GM18507 (cell line): ENCODE data around the gene BRAT1.

Experiments
- DNase-seq: peaks from one replicate; pipeline ENCODE4 v3.0.0; 2011; ENCODE audit warnings: low read depth; ENCODE audit not compliant: insufficient read length; ENCODE audit errors: extremely low spot score
- FAIRE-seq: peaks from 2 replicates; lab custom pipeline; 2011; peaks lifted over from hg19 to GRCh38; lab: Jason Lieb, UNC

The BRAT1 gene

DNA sequence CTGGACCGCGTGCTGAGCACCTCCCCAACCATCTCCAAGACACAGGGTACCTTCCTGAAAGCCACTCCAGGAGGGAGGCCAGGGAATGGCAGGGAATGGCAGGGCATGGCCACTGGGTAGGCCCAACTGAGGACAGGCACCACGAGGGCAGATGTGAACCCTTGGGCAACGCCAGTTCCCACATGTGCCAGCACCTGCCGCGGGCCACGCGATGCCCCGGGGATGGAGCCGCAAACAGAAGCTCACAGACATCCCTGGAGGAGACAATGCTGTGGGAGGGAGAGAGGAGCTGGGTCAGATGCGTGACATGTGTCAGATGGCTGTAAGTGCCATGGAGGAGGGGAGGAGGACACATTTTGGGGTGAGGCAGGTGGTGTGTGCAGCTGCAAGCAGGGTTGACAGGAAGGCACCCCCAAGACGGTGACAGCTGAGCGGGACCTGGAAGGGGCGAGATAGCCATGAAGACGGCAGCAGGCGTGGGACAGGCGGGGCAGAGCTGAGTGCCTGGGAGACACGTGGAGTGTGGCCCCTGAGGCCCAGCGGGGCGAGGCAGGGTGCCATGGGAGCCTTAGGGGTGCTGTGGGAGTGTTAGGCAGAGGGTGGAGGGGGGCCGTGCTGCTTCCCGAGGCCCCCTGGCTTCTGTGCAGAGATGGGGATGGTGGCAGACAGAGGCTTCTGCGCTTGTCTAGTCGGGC lies 31.1 kb upstream of the BRAT1 start:
- DNase-seq (no peak), FAIRE-seq (no peak)

DNA sequence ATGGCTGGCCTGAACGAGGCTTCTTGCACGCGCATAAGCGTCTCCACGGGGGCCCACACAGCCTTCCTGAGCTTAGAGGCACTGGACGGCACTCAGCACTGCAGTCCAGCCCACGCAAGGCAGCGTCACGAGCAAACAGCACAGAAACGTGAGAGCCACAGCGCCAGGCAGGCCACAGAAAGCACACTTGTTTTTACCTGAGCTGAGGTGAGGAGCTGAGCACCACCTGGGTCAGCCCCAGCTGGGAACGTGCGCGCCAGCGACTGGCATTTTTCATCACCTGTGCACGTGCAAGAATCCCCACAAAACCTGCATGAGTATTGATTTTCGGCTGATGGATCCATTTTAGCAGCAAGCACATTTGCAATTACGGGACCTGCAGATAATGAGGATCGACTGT lies 30.1 kb upstream of the BRAT1 start:
- no peak for DNase-seq
- no peak for FAIRE-seq

DNA sequence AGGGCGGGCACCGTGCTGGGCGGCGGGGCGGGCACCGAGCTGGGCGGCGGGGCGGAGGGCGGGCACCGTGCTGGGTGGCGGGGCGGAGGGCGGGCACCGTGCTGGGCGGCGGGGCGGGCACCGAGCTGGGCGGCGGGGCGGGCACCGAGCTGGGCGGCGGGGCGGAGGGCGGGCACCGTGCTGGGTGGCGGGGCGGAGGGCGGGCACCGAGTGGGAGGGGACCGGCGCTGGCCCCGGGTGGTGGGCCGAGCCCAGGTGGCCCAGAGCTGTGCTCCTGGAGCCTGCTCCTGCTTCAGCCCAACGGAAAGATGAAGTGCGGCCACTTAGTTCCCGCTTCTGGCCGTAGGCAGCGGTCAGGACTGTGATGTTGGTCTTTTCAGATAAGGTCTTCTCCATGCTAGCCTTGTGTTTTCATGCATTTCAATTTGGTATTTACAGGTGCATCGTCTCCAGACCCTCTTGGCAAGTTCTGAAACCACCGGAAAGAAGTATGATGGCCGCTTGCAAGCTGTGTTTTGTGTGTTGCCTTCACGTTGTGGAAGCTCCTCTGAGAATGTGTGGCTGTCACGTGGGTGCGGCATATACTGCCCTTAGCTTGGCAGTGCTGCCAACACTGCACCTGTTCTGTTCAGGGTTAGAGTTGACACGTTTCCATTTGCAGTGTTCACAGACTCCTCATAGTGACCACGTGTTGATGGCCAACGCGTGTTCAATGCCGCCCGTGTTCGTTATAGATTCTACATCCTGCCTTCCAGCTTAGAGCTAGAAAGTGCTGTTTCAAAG lies 28.7 kb upstream of the BRAT1 start:
- no peak for FAIRE-seq
- DNase-seq = no peak

DNA sequence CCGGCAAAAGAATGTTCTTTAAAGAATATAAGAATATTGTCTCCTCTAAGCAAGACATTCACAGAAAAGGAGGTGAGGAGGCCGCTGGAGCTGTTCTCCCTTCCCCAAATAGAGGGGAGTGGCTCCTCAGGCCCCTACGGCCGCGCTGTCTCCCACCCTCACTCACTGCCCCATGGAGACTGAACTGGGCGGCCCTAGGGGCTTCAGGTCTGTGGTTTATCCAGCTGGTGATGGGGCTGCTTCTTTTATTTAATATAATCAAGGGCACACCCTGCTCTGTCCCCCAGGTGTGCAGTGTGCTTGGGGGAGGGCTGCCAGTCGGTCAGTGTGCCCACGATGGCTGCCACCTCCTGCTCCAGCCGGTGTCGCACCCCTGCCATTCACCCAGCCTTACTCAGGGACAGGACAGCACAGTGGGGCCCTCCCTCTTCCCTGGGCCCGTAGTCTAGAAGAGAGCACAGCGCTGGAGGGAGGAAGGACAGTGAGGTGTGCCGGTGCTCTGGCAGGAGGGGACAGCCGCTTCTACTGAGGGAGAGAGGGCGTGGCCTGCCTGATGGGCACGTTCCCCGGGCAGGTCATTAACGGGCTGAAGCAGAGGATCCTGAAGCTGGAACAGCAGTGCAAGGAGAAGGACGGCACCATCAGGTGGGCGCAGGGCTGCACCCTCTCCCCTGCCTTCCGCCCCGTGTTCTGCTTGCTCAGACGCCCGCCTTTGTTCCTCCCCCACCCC lies 26.8 kb upstream of the BRAT1 start:
- FAIRE-seq = no peak

DNA sequence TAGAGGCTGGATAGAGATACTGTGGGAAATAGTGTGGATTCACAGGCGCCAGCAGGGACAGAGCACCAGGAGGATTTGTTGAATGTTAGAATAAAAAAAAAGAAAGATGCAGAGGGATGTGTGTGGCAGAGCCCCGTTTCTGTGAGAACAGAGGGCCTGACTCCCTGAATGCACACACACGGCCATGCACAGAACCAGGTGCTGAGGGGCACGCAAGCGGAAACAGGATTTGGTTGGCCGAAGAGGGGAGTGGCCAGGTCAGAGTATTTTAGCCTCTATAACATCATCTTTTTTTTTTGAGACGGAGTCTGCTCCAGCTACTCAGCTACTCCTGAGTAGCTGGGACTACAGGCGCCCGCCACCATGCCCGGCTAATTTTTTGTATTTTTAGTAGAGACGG lies 25.3 kb upstream of the BRAT1 start:
- DNase-seq = no peak
- FAIRE-seq = no peak

More for the DNA sequence above, 26.8 kb upstream of the BRAT1 start:
- no peak for DNase-seq

DNA sequence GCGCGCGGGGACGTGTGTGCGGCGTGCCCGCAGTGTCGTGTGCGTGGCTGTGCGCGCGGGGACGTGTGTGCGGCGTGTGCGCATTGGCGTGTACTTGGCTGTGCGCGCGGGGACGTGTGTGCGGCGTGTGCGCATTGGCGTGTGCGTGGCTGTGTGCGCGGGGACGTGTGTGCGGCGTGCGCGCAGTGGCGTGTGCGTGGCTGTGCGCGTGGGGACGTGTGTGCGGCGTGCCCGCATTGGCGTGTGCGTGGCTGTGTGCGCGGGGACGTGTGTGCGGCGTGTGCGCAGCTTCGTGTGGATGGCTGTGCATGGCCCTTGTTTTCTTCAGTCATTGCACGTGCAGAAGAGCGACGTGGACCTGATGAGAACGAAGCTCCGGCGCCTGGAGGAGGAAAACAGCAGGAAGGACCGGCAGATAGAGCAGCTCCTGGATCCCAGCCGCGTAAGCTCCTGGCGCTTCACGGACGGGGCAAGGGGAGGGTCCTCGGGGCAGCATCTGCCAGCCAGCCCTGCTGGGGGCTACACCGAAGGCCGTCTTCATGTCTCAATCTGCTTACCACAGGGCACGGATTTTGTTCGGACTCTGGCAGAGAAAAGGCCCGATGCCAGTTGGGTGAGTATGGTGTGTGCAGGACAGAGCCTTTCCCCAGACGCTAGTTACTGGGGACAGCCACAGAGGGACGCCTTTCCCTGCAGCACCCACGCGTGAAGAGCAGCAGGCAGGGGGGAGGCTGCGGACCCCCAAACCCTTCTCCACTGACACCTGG lies 22.8 kb upstream of the BRAT1 start:
- no peak for DNase-seq
- FAIRE-seq = no peak

DNA sequence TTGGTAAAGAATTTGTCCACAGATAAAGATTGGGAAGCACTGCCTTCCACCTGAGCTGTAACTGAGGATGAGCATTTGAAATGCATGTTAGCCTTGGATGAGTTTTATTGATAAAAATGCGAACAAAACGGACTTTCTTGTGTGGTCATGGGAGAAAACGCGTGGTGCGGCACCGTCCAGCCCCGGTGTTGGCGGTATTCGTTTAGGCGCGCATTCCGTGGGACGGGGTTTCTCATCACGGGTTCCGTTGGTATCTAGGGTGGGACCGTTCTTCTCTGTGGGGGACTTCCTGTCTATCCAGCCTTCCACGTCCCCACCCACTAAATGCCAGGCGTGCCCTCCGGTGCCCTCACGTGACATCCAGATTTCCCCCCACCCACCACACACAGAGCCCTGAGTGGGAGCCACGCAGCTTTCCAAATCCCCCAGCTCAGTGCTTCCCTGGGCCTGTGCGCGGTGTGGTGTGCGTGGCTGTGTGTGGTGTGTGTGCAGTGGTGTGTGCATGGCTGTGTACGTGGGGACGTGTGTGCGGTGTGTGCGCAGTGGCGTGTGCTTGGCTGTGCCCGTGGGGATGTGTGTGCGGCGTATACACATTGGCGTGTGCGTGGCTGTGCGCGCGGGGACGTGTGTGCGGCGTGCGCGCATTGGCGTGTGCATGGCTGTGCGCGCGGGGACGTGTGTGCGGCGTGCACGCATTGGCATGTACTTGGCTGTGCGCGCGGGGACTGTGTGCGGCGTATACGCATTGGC lies 21.6 kb upstream of the BRAT1 start:
- no peak for DNase-seq
- FAIRE-seq = no peak

DNA sequence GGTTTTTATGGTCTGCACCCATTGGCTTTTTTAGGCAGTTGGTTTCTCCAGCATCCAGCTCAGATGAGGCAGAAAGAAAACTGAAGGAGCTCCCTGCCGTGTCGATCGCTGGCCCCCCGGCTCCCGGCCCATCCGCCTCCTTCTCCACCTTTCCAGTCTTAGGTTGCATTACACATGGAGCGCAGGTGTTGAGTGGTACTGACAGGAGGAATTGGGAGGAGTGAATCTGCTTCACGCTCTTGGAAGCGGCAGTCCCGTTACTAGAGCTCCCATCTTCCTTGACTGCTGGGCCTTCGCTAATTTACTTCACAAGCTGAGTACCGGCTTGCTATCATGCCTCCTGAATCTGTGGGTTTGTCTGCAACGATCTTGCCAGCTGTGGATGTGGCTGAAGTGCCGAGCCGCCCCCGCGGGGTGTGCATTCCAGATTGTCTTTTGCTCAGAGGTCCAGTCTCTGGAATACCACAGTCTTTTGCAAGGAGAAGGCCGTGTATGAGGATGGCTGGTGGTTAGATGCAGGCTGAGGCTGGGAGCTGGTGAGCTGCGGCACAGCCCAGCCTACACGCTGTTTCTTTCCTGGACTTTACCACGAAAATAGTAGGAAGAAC lies 20.5 kb upstream of the BRAT1 start:
- FAIRE-seq (no peak), DNase-seq (no peak)

DNA sequence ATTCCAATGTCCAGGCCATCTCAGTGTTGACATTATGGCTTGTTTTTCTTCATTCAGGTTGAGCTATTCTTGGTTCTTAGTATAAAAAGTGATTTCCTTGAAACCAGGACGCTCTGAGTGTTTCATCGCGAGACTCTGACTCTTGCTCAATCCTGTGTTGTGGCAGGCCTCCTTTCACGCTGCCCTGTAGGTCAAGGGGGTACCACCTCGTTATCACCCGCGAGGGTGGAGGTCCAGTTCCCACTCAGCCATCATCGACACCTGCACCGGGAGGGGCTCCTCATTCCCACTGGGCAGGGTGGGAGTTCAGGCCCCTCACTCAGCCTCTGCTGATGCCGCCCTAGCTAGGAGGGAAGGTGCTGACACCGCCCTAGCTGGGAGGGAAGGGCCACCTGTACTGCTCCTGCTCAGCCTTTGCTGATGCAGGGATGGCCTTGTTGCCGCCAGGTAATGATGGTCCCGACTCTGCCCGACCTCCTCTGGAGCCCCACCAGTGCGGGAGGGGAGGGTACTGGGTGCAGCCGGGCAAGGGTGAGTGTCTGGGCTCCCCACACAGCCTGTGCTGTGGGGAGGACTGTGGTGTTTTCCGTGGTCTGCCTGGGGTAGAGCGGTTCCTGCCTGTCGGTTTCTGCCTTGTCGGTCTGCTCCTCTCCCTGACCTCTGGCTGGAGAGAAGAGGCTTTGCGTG lies 19.9 kb upstream of the BRAT1 start:
- DNase-seq (no peak), FAIRE-seq (no peak)

DNA sequence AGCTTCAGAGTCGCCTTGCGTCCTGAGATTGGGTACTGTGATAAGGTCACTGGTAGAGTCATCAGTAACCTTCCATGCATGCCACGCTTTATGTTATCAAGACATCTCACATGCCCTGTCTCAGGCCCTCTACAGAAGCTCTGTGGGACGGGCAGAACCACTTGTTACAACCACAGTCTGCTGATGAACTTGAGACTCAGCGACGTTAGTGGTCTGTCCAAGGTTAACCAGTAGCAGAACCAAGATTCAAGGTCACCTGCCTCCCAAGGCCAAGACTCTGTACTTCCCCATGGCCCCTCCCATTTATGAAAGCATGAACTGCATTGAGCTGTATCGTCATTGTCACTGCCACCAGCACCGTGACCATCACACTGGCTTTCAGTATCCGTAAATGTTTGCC lies 18.4 kb upstream of the BRAT1 start:
- no peak for FAIRE-seq

DNA sequence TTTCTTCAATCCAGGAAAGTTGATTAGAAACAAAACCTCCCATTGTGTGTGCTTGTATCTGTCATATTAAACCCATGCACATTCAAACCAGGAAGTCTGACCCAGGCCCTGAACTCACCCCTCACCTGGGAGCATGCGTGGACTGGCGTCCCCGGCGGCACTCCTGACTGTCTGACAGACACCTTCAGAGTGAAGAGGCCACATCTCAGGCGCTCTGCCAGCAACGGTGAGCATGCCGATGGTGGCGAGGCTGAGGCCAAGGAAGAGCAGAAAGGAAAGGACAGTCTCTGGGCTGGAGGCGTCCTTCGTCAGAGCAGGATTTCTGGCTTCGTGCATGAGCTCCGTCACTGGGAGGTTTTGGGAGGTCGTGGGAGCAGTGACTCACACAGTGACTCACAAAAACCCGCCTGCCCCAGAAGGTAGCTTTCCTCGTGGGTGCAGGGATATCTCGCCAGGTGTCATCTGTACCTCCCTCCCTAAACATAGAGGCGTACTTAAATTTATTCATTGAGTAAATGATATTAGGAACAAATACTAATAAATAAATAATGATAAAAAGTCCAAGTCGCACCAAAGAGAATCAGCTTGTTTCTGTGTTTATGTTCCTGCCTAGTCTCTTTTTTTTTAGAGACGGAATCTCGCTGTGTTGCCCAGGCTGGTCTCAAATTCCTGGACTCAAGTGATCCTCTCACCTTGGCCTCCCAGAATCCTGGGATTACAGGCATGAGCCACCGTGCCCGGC lies 16.9 kb upstream of the BRAT1 start:
- FAIRE-seq = no peak

More for the DNA sequence above, 18.4 kb upstream of the BRAT1 start:
- no peak for DNase-seq

DNA sequence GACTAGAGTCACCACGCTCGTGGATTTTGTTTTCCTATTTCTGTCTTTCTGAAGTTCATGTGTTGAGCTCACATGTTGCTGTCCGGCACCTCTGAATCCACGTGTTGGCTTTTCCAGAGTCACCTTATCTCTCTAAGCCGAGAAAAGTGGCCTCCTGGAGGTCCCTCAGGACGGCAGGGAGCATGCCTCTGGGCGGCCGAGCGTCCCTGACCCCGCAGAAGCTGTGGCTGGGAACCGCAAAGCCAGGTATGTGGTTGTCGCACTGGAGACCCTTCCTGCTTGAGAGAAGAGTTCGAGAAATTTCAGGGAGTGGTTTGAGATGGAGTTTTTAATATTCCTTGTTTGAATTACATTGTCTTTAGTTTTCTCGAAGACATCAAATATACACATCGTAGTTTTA lies 16.1 kb upstream of the BRAT1 start:
- FAIRE-seq = no peak
- DNase-seq = no peak

More for the DNA sequence above, 16.9 kb upstream of the BRAT1 start:
- DNase-seq = no peak

DNA sequence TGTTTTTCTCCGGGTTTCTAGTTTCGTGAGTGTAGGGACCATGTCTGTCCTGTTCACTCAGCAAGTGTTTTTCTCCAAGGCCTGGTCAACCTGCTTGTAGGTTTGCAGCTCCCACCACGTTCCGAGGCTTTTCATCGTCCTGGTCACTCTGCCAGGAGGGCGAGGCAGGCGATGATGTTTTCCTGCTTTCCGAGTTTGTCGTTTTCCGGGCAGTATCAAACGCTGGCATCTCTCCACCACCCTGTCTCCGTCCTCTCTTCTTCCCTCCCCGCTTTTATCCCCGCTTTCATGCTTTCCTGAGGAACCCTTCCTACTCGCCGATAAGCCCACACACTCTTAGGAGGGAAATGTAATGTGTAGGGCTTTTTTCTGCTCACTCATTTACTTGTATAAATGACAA lies 14.7 kb upstream of the BRAT1 start:
- DNase-seq = no peak
- no peak for FAIRE-seq

DNA sequence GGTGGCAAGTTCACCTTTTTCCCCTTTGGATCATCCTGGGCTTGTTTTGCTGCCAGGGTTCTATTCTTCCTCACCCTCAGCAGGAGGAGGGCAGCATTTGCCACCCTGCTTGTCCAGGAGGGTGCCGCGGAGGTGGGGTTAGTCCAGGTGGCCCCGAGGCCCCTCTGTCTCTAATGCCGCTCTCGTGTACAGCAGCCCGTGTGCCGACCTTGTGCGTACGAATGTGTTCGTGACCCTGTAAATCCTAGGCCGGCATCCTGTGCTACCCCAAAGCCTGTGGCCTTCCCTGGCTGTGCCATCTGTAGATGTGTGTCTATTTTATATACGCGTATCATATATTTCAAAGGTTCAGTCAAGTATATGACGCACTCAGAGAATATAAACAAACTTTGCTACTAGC lies 14.1 kb upstream of the BRAT1 start:
- FAIRE-seq (no peak), DNase-seq (no peak)

DNA sequence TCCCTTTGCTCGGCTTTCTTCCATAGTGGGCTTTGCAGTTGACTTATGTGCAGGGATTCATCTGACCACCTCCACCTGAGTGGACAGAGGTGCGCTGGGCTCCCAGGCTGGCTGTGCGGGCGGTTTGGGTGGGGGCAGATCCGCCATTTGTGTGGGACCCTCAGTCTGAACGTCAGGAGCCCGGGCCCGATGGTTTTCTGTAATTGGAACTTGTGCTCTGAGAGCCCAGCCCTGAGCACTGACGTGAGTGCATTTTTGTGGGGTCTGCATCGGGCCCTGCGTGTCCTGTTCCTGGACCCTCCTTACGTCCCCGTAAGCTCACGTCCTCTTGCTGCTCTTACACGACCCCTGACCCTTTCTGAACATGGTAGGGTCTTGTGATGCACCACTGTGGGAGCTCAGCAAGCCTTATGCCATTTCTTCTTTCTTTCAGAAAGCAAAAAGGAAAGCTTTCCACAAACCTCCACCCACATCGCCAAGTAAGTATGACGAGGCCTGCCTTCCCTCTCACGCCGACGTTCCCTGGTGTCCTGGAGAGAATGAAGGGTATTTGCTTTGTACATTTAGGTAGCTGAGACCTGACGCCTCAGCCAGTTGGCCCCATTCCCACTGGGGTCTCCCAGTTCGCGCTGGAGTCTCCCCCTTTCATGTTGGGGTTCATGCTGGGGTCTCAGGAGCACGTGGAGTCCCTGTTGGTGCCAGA lies 13.3 kb upstream of the BRAT1 start:
- DNase-seq = no peak
- FAIRE-seq = no peak

DNA sequence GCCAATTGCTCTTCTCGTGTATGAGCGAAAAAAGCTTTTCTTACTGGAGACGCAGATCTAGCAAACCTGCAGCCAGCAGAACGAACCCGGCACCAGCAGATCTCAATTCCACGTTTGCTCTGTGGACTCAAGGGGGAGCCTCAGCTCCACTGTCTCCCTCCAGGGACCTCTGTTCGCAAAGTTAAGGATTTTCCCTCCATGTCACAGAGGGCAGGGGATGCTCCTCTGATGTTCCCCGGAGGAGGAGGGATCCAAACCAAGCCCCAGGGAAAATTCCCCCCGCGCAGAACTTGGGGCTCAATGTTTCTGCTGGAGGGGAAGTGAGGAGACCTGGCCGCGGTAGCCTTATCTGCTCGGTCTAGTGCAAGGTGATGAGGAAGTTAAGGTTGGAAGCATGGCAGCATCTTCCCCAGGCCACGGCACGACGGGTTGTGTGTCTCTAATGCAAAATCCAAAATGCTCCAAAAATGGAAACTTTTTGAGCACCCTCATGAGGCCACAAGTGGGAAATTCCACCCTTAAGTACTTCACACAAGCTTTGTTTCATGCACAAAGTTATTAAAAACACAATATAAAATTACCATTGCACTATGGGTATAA lies 12.5 kb upstream of the BRAT1 start:
- DNase-seq (no peak), FAIRE-seq (no peak)
